H1 (cell line): Measurements from ENCODE around the gene TMBIM6. TPM values are rescaled to one million over a fixed set of nuclear protein-coding genes. Genes with fewer than 3 reads are reported as not detected.

Source experiments
- CTCF ChIA-PET: fragments of 300-600 bp; sonication (Branson Sonifier 250); formaldehyde crosslinking; loops from one replicate; lab custom pipeline; 2021; ENCODE audit not compliant: partially characterized antibody; lab: Charles Lee
- POLR2A ChIA-PET: fragments of 300-600 bp; sonication (Branson Sonifier 250); formaldehyde crosslinking; loops from one replicate; lab custom pipeline; 2021; ENCODE audit warnings: inconsistent platforms; ENCODE audit not compliant: partially characterized antibody; lab: Charles Lee
- DNase-seq, 2 experiments: peaks; one replicate each; pipeline versions ENCODE4 v3.0.0 to v3.0.0-alpha.2; 2010 to 2022; ENCODE audit warnings: low spot score in 2 of 2, low read depth in 1 of 2, mixed read lengths in 1 of 2
- FAIRE-seq: peaks from 2 replicates; lab custom pipeline; 2011; peaks lifted over from hg19 to GRCh38; lab: Jason Lieb, UNC
- H2AFZ ChIP-seq: 2 replicates; pipeline ENCODE4 v1.8.1; 2012; ENCODE audit warnings: low read length, inconsistent platforms
- H2AK5ac ChIP-seq: 2 replicates; pipeline ENCODE4 v1.6.1; 2013; ENCODE audit warnings: low read depth, low read length
- H2BK120ac ChIP-seq: replicated peaks from 2 replicates; pipeline ENCODE3; 2013; ENCODE audit warnings: low read depth, low read length, inconsistent platforms
- H2BK12ac ChIP-seq: 2 replicates; pipeline ENCODE4 v1.6.1; 2013; ENCODE audit warnings: low read depth, low read length
- H2BK15ac ChIP-seq: 2 replicates; pipeline ENCODE4 v1.6.1; 2013; ENCODE audit warnings: low read length
- H2BK20ac ChIP-seq: 2 replicates; pipeline ENCODE4 v1.6.1; 2013; ENCODE audit warnings: low read length
- H2BK5ac ChIP-seq: 2 replicates; pipeline ENCODE4 v1.6.1; 2013; ENCODE audit warnings: low read depth, low read length
- H3K14ac ChIP-seq: 2 replicates; pipeline ENCODE4 v1.6.1; 2013; ENCODE audit warnings: inconsistent platforms; ENCODE audit not compliant: insufficient read length
- H3K18ac ChIP-seq: 2 replicates; pipeline ENCODE4 v1.6.1; 2013; ENCODE audit warnings: low read length; ENCODE audit errors: extremely low read depth
- H3K23ac ChIP-seq: 2 replicates; pipeline ENCODE4 v1.6.1; 2013; ENCODE audit warnings: inconsistent platforms; ENCODE audit not compliant: insufficient read length
- H3K23me2 ChIP-seq: 2 replicates; pipeline ENCODE4 v1.6.1; 2013; ENCODE audit warnings: low read depth, low read length
- H3K27ac ChIP-seq: 2 replicates; pipeline ENCODE4 v1.6.1; 2011; ENCODE audit warnings: low read depth, low read length, inconsistent platforms
- H3K27me3 ChIP-seq, 4 experiments: replicated peaks in 1 of 4; 1 replicate in 1 of 4; 2 replicates in 3 of 4; pipeline versions ENCODE4 v1.6.1 to v1.8.1; 2011 to 2013; ENCODE audit warnings: low read length in 3 of 4, mild to moderate bottlenecking in 3 of 4, inconsistent platforms in 2 of 4, mixed read lengths in 2 of 4, moderate library complexity in 1 of 4; ENCODE audit not compliant: control insufficient read depth in 3 of 4, insufficient read depth in 3 of 4; ENCODE audit errors: extremely low read depth in 1 of 4
- H3K36me3 ChIP-seq, 4 experiments: 2 replicates each; pipeline versions ENCODE4 v1.6.1 to v1.8.1; 2011 to 2013; ENCODE audit warnings: mild to moderate bottlenecking in 4 of 4, low read length in 3 of 4, moderate library complexity in 2 of 4, control low read depth in 1 of 4, inconsistent platforms in 1 of 4; ENCODE audit not compliant: insufficient read depth in 4 of 4, control insufficient read depth in 2 of 4
- H3K4ac ChIP-seq: replicated peaks from 2 replicates; pipeline ENCODE3; 2013; ENCODE audit warnings: low read length, low read depth, mixed read lengths, inconsistent platforms; ENCODE audit not compliant: insufficient read length
- H3K4me1 ChIP-seq, 4 experiments: replicated peaks in 1 of 4; 1 replicate in 1 of 4; 2 replicates in 3 of 4; pipeline versions ENCODE4 v1.6.1 to v1.8.1; 2011 to 2013; ENCODE audit warnings: low read length in 3 of 4, inconsistent platforms in 2 of 4, mixed read lengths in 1 of 4; ENCODE audit not compliant: insufficient read depth in 4 of 4, control insufficient read depth in 3 of 4
- H3K4me2 ChIP-seq, 2 experiments: 2 replicates each; pipeline versions ENCODE4 v1.6.1 to v1.8.1; 2011 to 2013; ENCODE audit warnings: low read depth in 2 of 2, low read length in 2 of 2, control low read depth in 1 of 2, inconsistent platforms in 1 of 2, mild to moderate bottlenecking in 1 of 2; ENCODE audit not compliant: insufficient read depth in 1 of 2
- H3K4me3 ChIP-seq, 4 experiments: fragments of 200-600, 300-600 bp in 1 of 4; sonication (generic), shearing (Covaris generic), sonication (Bioruptor Twin) in 1 of 4; 2 replicates each; pipeline versions ENCODE4 v1.5.1 to v1.8.1; 2011 to 2016; ENCODE audit warnings: low read length in 4 of 4, low read depth in 3 of 4, control low read depth in 2 of 4, inconsistent platforms in 2 of 4, mild to moderate bottlenecking in 2 of 4, mixed read lengths in 1 of 4, moderate library complexity in 1 of 4; ENCODE audit not compliant: insufficient read depth in 2 of 4; ENCODE audit errors: extremely low read depth in 1 of 4
- H3K56ac ChIP-seq: replicated peaks from 2 replicates; pipeline ENCODE3; 2013; ENCODE audit warnings: low read depth, mild to moderate bottlenecking, mixed read lengths, low read length, inconsistent platforms; ENCODE audit not compliant: insufficient read length
- H3K79me1 ChIP-seq: 2 replicates; pipeline ENCODE4 v1.6.1; 2013; ENCODE audit warnings: low read depth, low read length, control low read depth
- H3K79me2 ChIP-seq, 2 experiments: 2 replicates each; pipeline versions ENCODE4 v1.6.1 to v1.8.1; 2012 to 2013; ENCODE audit warnings: low read length in 2 of 2, mild to moderate bottlenecking in 2 of 2, inconsistent platforms in 1 of 2; ENCODE audit not compliant: insufficient read depth in 2 of 2, control insufficient read depth in 1 of 2
- H3K9ac ChIP-seq, 4 experiments: replicated peaks in 1 of 4; 1 replicate in 1 of 4; 2 replicates in 3 of 4; pipeline versions ENCODE4 v1.6.1 to v1.8.1; 2011 to 2013; ENCODE audit warnings: low read depth in 3 of 4, low read length in 3 of 4, control low read depth in 2 of 4, mild to moderate bottlenecking in 2 of 4, moderate library complexity in 2 of 4, inconsistent platforms in 1 of 4; ENCODE audit errors: extremely low read depth in 1 of 4
- H3K9me3 ChIP-seq, 2 experiments: 2 replicates each; pipeline versions ENCODE4 v1.6.1 to v1.8.1; 2012 to 2013; ENCODE audit warnings: mild to moderate bottlenecking in 2 of 2, moderate library complexity in 2 of 2, control low read depth in 1 of 2, inconsistent platforms in 1 of 2, low read depth in 1 of 2, low read length in 1 of 2, mixed read lengths in 1 of 2; ENCODE audit not compliant: insufficient read depth in 2 of 2
- H4K20me1 ChIP-seq, 2 experiments: replicated peaks in 1 of 2; 2 replicates each; pipeline versions ENCODE3 to v1.8.1; 2011 to 2013; ENCODE audit warnings: inconsistent platforms in 2 of 2, low read length in 2 of 2, mild to moderate bottlenecking in 1 of 2; ENCODE audit not compliant: insufficient read depth in 2 of 2, control insufficient read depth in 1 of 2
- H4K5ac ChIP-seq: 2 replicates; pipeline ENCODE4 v1.6.1; 2013; ENCODE audit warnings: low read length, low read depth, mixed read lengths, inconsistent platforms; ENCODE audit not compliant: insufficient read length
- H4K8ac ChIP-seq: 2 replicates; pipeline ENCODE4 v1.8.0; 2013; ENCODE audit warnings: mild to moderate bottlenecking, moderate library complexity, low read length, inconsistent platforms; ENCODE audit not compliant: insufficient read depth; ENCODE audit errors: extremely low read depth
- H4K91ac ChIP-seq: replicated peaks from 2 replicates; pipeline ENCODE3; 2013; ENCODE audit warnings: low read length, mixed read lengths, inconsistent platforms; ENCODE audit not compliant: insufficient read length
- CHD2 ChIP-seq: IDR thresholded peaks from 2 replicates; pipeline ENCODE4 v1.6.1; 2012; ENCODE audit warnings: low read length, improper control_type of control experiment
- E2F6 ChIP-seq: IDR thresholded peaks from 2 replicates; pipeline ENCODE4 v1.6.1; 2012; ENCODE audit warnings: inconsistent platforms
- HDAC6 ChIP-seq: IDR thresholded peaks from one replicate; pipeline ENCODE4 v1.7.1; 2012; ENCODE audit warnings: low read depth, mild to moderate bottlenecking, inconsistent platforms, low read length, moderate library complexity
- POLR2AphosphoS5 ChIP-seq: IDR thresholded peaks from 2 replicates; pipeline ENCODE4 v1.6.1; 2011; ENCODE audit warnings: low read depth, low read length
- SP1 ChIP-seq: IDR thresholded peaks from 2 replicates; pipeline ENCODE4 v1.6.1; 2011; ENCODE audit warnings: low read depth, low read length
- TAF7 ChIP-seq: optimal IDR thresholded peaks from 2 replicates; pipeline ENCODE3; 2011; ENCODE audit warnings: low read depth, mild to moderate bottlenecking, inconsistent platforms, low read length, moderate library complexity, borderline replicate concordance
- TBP ChIP-seq: IDR thresholded peaks from 2 replicates; pipeline ENCODE4 v1.6.1; 2011; ENCODE audit warnings: low read depth, low read length, improper control_type of control experiment
- WGBS, 2 experiments: shearing (Covaris generic) in 1 of 2; methylation state at CpG; one replicate each; pipeline versions ENCODE4 v1.1.6 to v1.1.7; 2013 to 2015; ENCODE audit warnings: low lambda C conversion rate in 2 of 2, mixed read lengths in 2 of 2, inconsistent platforms in 1 of 2, low coverage in 1 of 2, missing lambda C conversion rate in 1 of 2; ENCODE audit not compliant: insufficient replicate concordance in 2 of 2, insufficient coverage in 1 of 2, insufficient read length in 1 of 2; ENCODE audit errors: extremely low coverage in 1 of 2, missing lambda C conversion rate in 1 of 2; 5-methylcytosine and 5-hydroxymethylcytosine counted together
- polyA plus RNA-seq, 7 experiments: library from polyadenylated mRNA; depleted of rRNA in 3 of 7; stranded (reverse) in 5 of 7; unstranded in 2 of 7; fragments of >200 nt in 5 of 7; fragments of 200-250 nt in 2 of 7; gene quantifications; 1 replicate in 5 of 7; 2 replicates in 1 of 7; 4 replicates in 1 of 7; pipeline versions ENCODE4 v1.2.1 to v1.2.3, GENCODE V29; 2011 to 2013; ENCODE audit warnings: missing spikeins in 2 of 7, mixed read lengths in 2 of 7
- total RNA-seq: library from RNA; stranded (reverse); fragmentation: NEBNext Ultra II Directional; extraction: Animal tissue kit (Norgen Biotek cat#: 25700); gene quantifications from 2 replicates; pipeline ENCODE4 v1.2.1, GENCODE V29; 2021

The TMBIM6 gene
- total and polyA plus RNA-seq, 2 of the 8 experiments (the other 6 are each of a cell fraction or from before 2014, with no cell fraction given): 423 to 556 TPM

- ChIA-PET POLR2A (no interaction called here), CTCF (interaction anchor here (0.6 kb wide), 1 partner anchor 89 kb away, joined by 3 read pairs; no protein-coding TSS in a partner anchor)
- Histone ChIP-seq H3K9me3 (peaks cover 3% of the 10 kb centered on the region in 2 experiments; a peak in 1 of 4 replicates), H4K20me1 (no peaks in the 10 kb centered on the region), H2BK5ac (no peak overlapping the region), H3K4me1 (no peaks in the 10 kb centered on the region), H2BK20ac (no peak overlapping the region), H3K4ac (no peak overlapping the region), H4K91ac (no peak overlapping the region), H4K8ac (no peak overlapping the region), H3K9ac (no peak overlapping the region), H2AK5ac (no peak overlapping the region), H3K79me1 (no peaks in the 10 kb centered on the region), H2BK15ac (no peak overlapping the region), H3K18ac (no peak overlapping the region), H3K4me2 (no peak overlapping the region), H3K79me2 (no peaks in the 10 kb centered on the region), H3K23me2 (no peaks in the 10 kb centered on the region), H3K14ac (no peak overlapping the region), H4K5ac (no peak overlapping the region), H2AFZ (no peak overlapping the region), H2BK12ac (no peak overlapping the region), H3K36me3 (no peaks in the 10 kb centered on the region), H3K27ac (no peak overlapping the region), H3K23ac (no peak overlapping the region), H3K4me3 (no peak overlapping the region), H3K56ac (no peak overlapping the region), H2BK120ac (no peak overlapping the region), H3K27me3 (no peaks in the 10 kb centered on the region)
- no peak for DNase-seq
- no peak for FAIRE-seq
- TF ChIP-seq POLR2AphosphoS5 (no peak), TAF7 (no peak), CHD2 (no peak), HDAC6 (no peak), E2F6 (no peak), SP1 (no peak), TBP (no peak)
- 76% methylated on average over 3 of the region's 3 CpGs; no CpG with 5 or more reads in 1 of the 2 experiments for WGBS, 2 experiments
Measured at GRCh38 chr12:49730568-49731101, 10.7 kb upstream of the TMBIM6 start.
